Stimulated activated CD4-positive, alpha-beta T cell treated with anti-CD3 and anti-CD28 coated beads, Interleukin-4, amount 100 ng/mL, for 4 hours (primary cell): ENCODE measurements around the gene PABPC5.

Source experiments
- DNase-seq, 2 experiments: peaks; one replicate each; pipeline ENCODE4 v3.0.0-alpha.2; 2020

PABPC5 gene

GRCh38 chrX:91434351-91435168 is at the start of gene PABPC5:
Gene PABPC5 (plus strand): TSS chrX:91434839. CDS start chrX:91435578, 739 bp downstream.
- DNase-seq, result no peak

GRCh38 chrX:91389026-91389425 is 45.6 kb upstream of the PABPC5 start:
- no peak for DNase-seq

GRCh38 chrX:91414713-91415112 is 19.9 kb upstream of the PABPC5 start:
- DNase-seq, result no peak

- no peak for DNase-seq
These were observed 756 bp downstream of the PABPC5 start for GRCh38 chrX:91435395-91435794.
